SK-N-SH (cell line): ENCODE measurements around the gene CEP152. TPM values are rescaled to one million over a fixed set of nuclear protein-coding genes. Genes with fewer than 3 reads are reported as not detected.

Source experiments
- CTCF ChIA-PET: fragments of 300-600, 350-600 bp; formaldehyde crosslinking; extraction: SDS; loops from one replicate; lab custom pipeline; 2021; lab: Yijun Ruan, JAX
- POLR2A ChIA-PET: fragments of 350-600 bp; sonication (Branson Sonifier 250); formaldehyde crosslinking; extraction: SDS; loops from one replicate; lab custom pipeline; 2020; ENCODE audit warnings: antibody characterized with exemption, inconsistent platforms; lab: Yijun Ruan, JAX
- DNase-seq: peaks from one replicate; pipeline ENCODE4 v3.0.0; 2012
- H2AFZ ChIP-seq: fragments of 200-600 bp; sonication (generic); 2 replicates; pipeline ENCODE4 v1.8.1; 2016; ENCODE audit warnings: antibody characterized with exemption, mild to moderate bottlenecking, low read depth
- H3F3A ChIP-seq: fragments of 200-600 bp; sonication (generic); replicated peaks from 2 replicates; pipeline ENCODE3; 2016; ENCODE audit warnings: antibody characterized with exemption, mild to moderate bottlenecking; ENCODE audit not compliant: insufficient read depth
- H3K27ac ChIP-seq, 2 experiments: fragments of 200-500 bp in 1 of 2; fragments of 200-600 bp in 1 of 2; sonication (Bioruptor generic) in 1 of 2; sonication (generic), shearing (Covaris generic) in 1 of 2; 2 replicates each; pipeline versions ENCODE4 v1.5.1 to v1.6.1; 2014 to 2016; ENCODE audit warnings: low read depth in 2 of 2, inconsistent platforms in 1 of 2, low read length in 1 of 2, mild to moderate bottlenecking in 1 of 2, mixed read lengths in 1 of 2
- H3K27me3 ChIP-seq: fragments of 200-600 bp; sonication (generic), shearing (Covaris generic); 2 replicates; pipeline ENCODE4 v1.6.1; 2016; ENCODE audit warnings: mixed run types; ENCODE audit not compliant: insufficient read depth
- H3K36me3 ChIP-seq, 2 experiments: fragments of 200-500 bp in 1 of 2; fragments of 200-600 bp in 1 of 2; sonication (Bioruptor generic) in 1 of 2; sonication (generic) in 1 of 2; replicated peaks in 1 of 2; 2 replicates each; pipeline versions ENCODE3 to v1.5.1; 2014 to 2016; ENCODE audit warnings: low read length in 1 of 2, mild to moderate bottlenecking in 1 of 2; ENCODE audit not compliant: insufficient read depth in 2 of 2, control insufficient read depth in 1 of 2
- H3K4me1 ChIP-seq, 2 experiments: fragments of 200-500 bp in 1 of 2; fragments of 200-600 bp in 1 of 2; sonication (Bioruptor generic) in 1 of 2; sonication (generic), shearing (Covaris generic) in 1 of 2; 2 replicates each; pipeline versions ENCODE4 v1.5.1 to v1.6.1; 2014 to 2016; ENCODE audit warnings: low read depth in 1 of 2, low read length in 1 of 2, mixed run types in 1 of 2; ENCODE audit not compliant: insufficient read depth in 2 of 2, control insufficient read depth in 1 of 2
- H3K4me2 ChIP-seq: fragments of 200-600 bp; sonication (generic), shearing (Covaris generic); 2 replicates; pipeline ENCODE4 v1.6.1; 2017; ENCODE audit warnings: mixed run types
- H3K4me3 ChIP-seq, 2 experiments: fragments of 200-500 bp in 1 of 2; fragments of 200-600 bp in 1 of 2; sonication (Bioruptor generic) in 1 of 2; sonication (generic), shearing (Covaris generic) in 1 of 2; 2 replicates each; pipeline versions ENCODE4 v1.5.1 to v1.8.1; 2014 to 2016; ENCODE audit warnings: low read depth in 2 of 2, inconsistent platforms in 1 of 2, low read length in 1 of 2, mild to moderate bottlenecking in 1 of 2, mixed read lengths in 1 of 2, moderate library complexity in 1 of 2
- H3K79me2 ChIP-seq: fragments of 200-600 bp; sonication (generic); 2 replicates; pipeline ENCODE4 v1.8.1; 2017; ENCODE audit warnings: mild to moderate bottlenecking; ENCODE audit not compliant: insufficient read depth
- H3K9ac ChIP-seq: fragments of 200-600 bp; sonication (generic); 2 replicates; pipeline ENCODE4 v1.6.1; 2017; ENCODE audit warnings: mixed run types
- H3K9me2 ChIP-seq: fragments of 200-600 bp; sonication (generic); 2 replicates; pipeline ENCODE4 v1.6.1; 2017; ENCODE audit warnings: mixed run types
- H3K9me3 ChIP-seq: fragments of 200-600 bp; sonication (generic); 2 replicates; pipeline ENCODE4 v1.6.1; 2017; ENCODE audit warnings: mixed run types, mild to moderate bottlenecking, moderate library complexity
- H4K20me1 ChIP-seq: fragments of 200-600 bp; sonication (generic); 2 replicates; pipeline ENCODE4 v1.6.1; 2017; ENCODE audit warnings: mild to moderate bottlenecking, mixed run types; ENCODE audit not compliant: insufficient read depth
- CTCF ChIP-seq: fragments of 200-600 bp; sonication (generic); IDR thresholded peaks from 2 replicates; pipeline ENCODE4 v1.6.1; 2017; ENCODE audit warnings: antibody characterized with exemption, mild to moderate bottlenecking, moderate library complexity
- EZH2phosphoT487 ChIP-seq: fragments of 200-600 bp; sonication (generic); IDR thresholded peaks from 2 replicates; pipeline ENCODE4 v1.6.1; 2017; ENCODE audit warnings: low read depth, mixed run types, mild to moderate bottlenecking, antibody characterized with exemption, moderate library complexity, borderline replicate concordance
- FOSL2 ChIP-seq: IDR thresholded peaks from 2 replicates; pipeline ENCODE4 v1.4.0; 2012; ENCODE audit warnings: low read depth, mild to moderate bottlenecking, moderate library complexity, borderline replicate concordance
- FOXM1 ChIP-seq: IDR thresholded peaks from 2 replicates; pipeline ENCODE4 v1.4.0; 2012; ENCODE audit warnings: low read depth, mild to moderate bottlenecking
- GABPA ChIP-seq: IDR thresholded peaks from 2 replicates; pipeline ENCODE4 v1.4.0; 2012; ENCODE audit warnings: low read depth, mild to moderate bottlenecking
- GATA2 ChIP-seq: sonication (generic); formaldehyde crosslinking; IDR thresholded peaks from 2 replicates; pipeline ENCODE4 v1.5.0; 2020; ENCODE audit warnings: mild to moderate bottlenecking, missing genetic modification reagents
- JUND ChIP-seq: IDR thresholded peaks from 2 replicates; pipeline ENCODE4 v1.4.0; 2012
- MEF2A ChIP-seq: IDR thresholded peaks from 2 replicates; pipeline ENCODE4 v1.4.0; 2012; ENCODE audit warnings: low read depth, borderline replicate concordance
- MXI1 ChIP-seq: IDR thresholded peaks from 2 replicates; pipeline ENCODE4 v1.6.1; 2012; ENCODE audit warnings: mild to moderate bottlenecking, low read depth, low read length, improper control_type of control experiment
- NRF1 ChIP-seq: IDR thresholded peaks from 2 replicates; pipeline ENCODE4 v1.6.1; 2012; ENCODE audit warnings: low read depth, mild to moderate bottlenecking, low read length
- RCOR1 ChIP-seq: fragments of 150-350 bp; IDR thresholded peaks from 2 replicates; pipeline ENCODE4 v1.6.1; 2017; ENCODE audit warnings: antibody characterized with exemption, low read length
- REST ChIP-seq: IDR thresholded peaks from 2 replicates; pipeline ENCODE4 v1.6.1; 2012; ENCODE audit warnings: mild to moderate bottlenecking, low read depth, low read length, moderate library complexity
- RXRA ChIP-seq: IDR thresholded peaks from 2 replicates; pipeline ENCODE4 v1.4.0; 2012; ENCODE audit warnings: low read depth, mild to moderate bottlenecking, borderline replicate concordance
- USF2 ChIP-seq: fragments of 150-350 bp; IDR thresholded peaks from 2 replicates; pipeline ENCODE4 v1.6.1; 2017; ENCODE audit warnings: antibody characterized with exemption, low read length, low read depth, borderline replicate concordance
- WGBS: methylation state at CpG from one replicate; pipeline ENCODE4 v1.1.6; 2017; ENCODE audit warnings: low lambda C conversion rate; 5-methylcytosine and 5-hydroxymethylcytosine counted together
- polyA plus RNA-seq, 3 experiments: library from polyadenylated mRNA; depleted of rRNA; stranded (reverse); fragments of >200 nt; gene quantifications; 2 replicates each; pipeline ENCODE4 v1.2.3, GENCODE V29; 2012

Gene CEP152
- polyA plus RNA-seq, 1 of the 3 experiments (the other 2 are of a cell fraction), result 0.71 TPM

- no peak for TF ChIP-seq NRF1
- TF ChIP-seq FOSL2, result no peak
- TF ChIP-seq CTCF, result no peak
- TF ChIP-seq GATA2, result no peak
- no peak for TF ChIP-seq RXRA
- TF ChIP-seq GABPA, result no peak
- TF ChIP-seq MEF2A, result no peak
Measured at GRCh38 chr15:48859426-48859825, 48.6 kb upstream of the CEP152 start (continued).

GRCh38 chr15:48858401-48858800, 47.5 kb upstream of the CEP152 start:
- no peak for DNase-seq
- H2AFZ ChIP-seq, result no peak overlapping the region
- H3K9ac ChIP-seq, result no peak overlapping the region
- TF ChIP-seq EZH2phosphoT487 (no peak), RCOR1 (no peak), FOSL2 (no peak), REST (no peak), FOXM1 (no peak), JUND (no peak), MXI1 (no peak), NRF1 (no peak), RXRA (no peak), GATA2 (no peak), USF2 (no peak)
- no peaks in the 10 kb centered on the region for H3K36me3 ChIP-seq
- no peaks in the 10 kb centered on the region for H3K9me3 ChIP-seq
- peaks cover 16 to 24% of the 10 kb centered on the region in 2 experiments; a peak in 3 of 4 replicates for H3K4me1 ChIP-seq
- H3K4me3 ChIP-seq, result no peak overlapping the region
- H3K4me2 ChIP-seq, result no peak overlapping the region
- WGBS, result 81% methylated on average over 2 of the region's 2 CpGs
- no peaks in the 10 kb centered on the region for H3F3A ChIP-seq
- H3K27ac ChIP-seq, result no peak overlapping the region
- H3K79me2 ChIP-seq, result no peaks in the 10 kb centered on the region
- ChIA-PET POLR2A (no interaction called here), CTCF (interaction anchor here (1.1 to 4.1 kb wide), 4 partner anchors 214 to 1287 kb away, joined by 3 to 29 read pairs (median 8); no protein-coding TSS in a partner anchor)
- H3K9me2 ChIP-seq, result no peaks in the 10 kb centered on the region
- H3K27me3 ChIP-seq, result no peaks in the 10 kb centered on the region
- H4K20me1 ChIP-seq, result no peaks in the 10 kb centered on the region
